HEK293 (cell line): ENCODE measurements around the gene CFAP46.

Source experiments
- CTCF ChIA-PET: fragments of 350-600 bp; formaldehyde crosslinking; extraction: SDS; loops from one replicate; lab custom pipeline; 2021; ENCODE audit warnings: antibody characterized with exemption; lab: Yijun Ruan, JAX
- POLR2A ChIA-PET: fragments of 300-600 bp; formaldehyde crosslinking; extraction: SDS; loops from one replicate; lab custom pipeline; 2020; ENCODE audit warnings: antibody characterized with exemption, inconsistent platforms; lab: Yijun Ruan, JAX
- H3K27ac ChIP-seq: fragments of 200-500 bp; sonication (Bioruptor generic); 2 replicates; pipeline ENCODE4 v1.5.1; 2014; ENCODE audit warnings: low read depth, low read length, control low read depth, inconsistent platforms; ENCODE audit errors: extremely low read depth
- H3K36me3 ChIP-seq, 2 experiments: fragments of 200-500 bp in 1 of 2; sonication (Bioruptor generic) in 1 of 2; 1 replicate in 1 of 2; 2 replicates in 1 of 2; pipeline ENCODE4 v1.5.1; 2014 to 2017; ENCODE audit warnings: inconsistent platforms in 2 of 2, low read length in 2 of 2; ENCODE audit not compliant: control insufficient read depth in 2 of 2, insufficient read depth in 1 of 2
- H3K4me1 ChIP-seq: fragments of 200-500 bp; sonication (Bioruptor generic); 2 replicates; pipeline ENCODE4 v1.5.1; 2014; ENCODE audit warnings: mild to moderate bottlenecking, low read length, inconsistent platforms; ENCODE audit not compliant: control insufficient read depth, insufficient read depth
- H3K4me3 ChIP-seq: 2 replicates; pipeline ENCODE4 v1.5.1; 2011; ENCODE audit warnings: low read depth, mild to moderate bottlenecking, control low read depth, low read length, moderate library complexity
- H3K9me3 ChIP-seq: fragments of 200-500 bp; sonication (Bioruptor generic); 2 replicates; pipeline ENCODE4 v1.5.1; 2014; ENCODE audit warnings: low read depth, low read length, inconsistent platforms; ENCODE audit not compliant: control insufficient read depth, insufficient read depth
- HIC1 ChIP-seq: fragments of 450-650 bp; formaldehyde crosslinking; IDR thresholded peaks from 2 replicates; pipeline ENCODE4 v1.5.1; 2016; ENCODE audit warnings: missing biosample characterization, missing genetic modification characterization
- KLF1 ChIP-seq: fragments of 450-650 bp; formaldehyde crosslinking; IDR thresholded peaks from 2 replicates; pipeline ENCODE4 v1.5.1; 2016; ENCODE audit warnings: missing biosample characterization, missing genetic modification characterization
- KLF17 ChIP-seq: fragments of 450-650 bp; formaldehyde crosslinking; IDR thresholded peaks from 2 replicates; pipeline ENCODE4 v1.5.1; 2016; ENCODE audit warnings: missing biosample characterization, missing genetic modification characterization
- MEIS1 ChIP-seq: sonication (generic); formaldehyde crosslinking; IDR thresholded peaks from 2 replicates; pipeline ENCODE4 v1.8.1; 2022; ENCODE audit warnings: missing genetic modification reagents, mild to moderate bottlenecking, borderline replicate concordance
- PATZ1 ChIP-seq: fragments of 450-650 bp; formaldehyde crosslinking; IDR thresholded peaks from 2 replicates; pipeline ENCODE4 v1.5.1; 2016; ENCODE audit warnings: missing biosample characterization, missing genetic modification characterization
- ZBTB7A ChIP-seq: fragments of 450-650 bp; formaldehyde crosslinking; IDR thresholded peaks from 2 replicates; pipeline ENCODE4 v1.5.1; 2016; ENCODE audit warnings: low read depth, missing biosample characterization, missing genetic modification characterization
- ZBTB8A ChIP-seq: fragments of 450-650 bp; formaldehyde crosslinking; IDR thresholded peaks from 2 replicates; pipeline ENCODE4 v1.5.1; 2016; ENCODE audit warnings: missing biosample characterization, missing genetic modification characterization
- ZEB2 ChIP-seq: fragments of 450-650 bp; formaldehyde crosslinking; IDR thresholded peaks from 2 replicates; pipeline ENCODE4 v1.5.1; 2016; ENCODE audit warnings: missing biosample characterization, missing genetic modification characterization
- ZNF146 ChIP-seq: fragments of 450-650 bp; formaldehyde crosslinking; IDR thresholded peaks from 2 replicates; pipeline ENCODE4 v1.5.1; 2016; ENCODE audit warnings: missing biosample characterization, missing genetic modification characterization
- ZNF324 ChIP-seq: fragments of 450-650 bp; formaldehyde crosslinking; IDR thresholded peaks from 2 replicates; pipeline ENCODE4 v1.5.1; 2016; ENCODE audit warnings: missing biosample characterization, missing genetic modification characterization
- ZNF362 ChIP-seq: fragments of 450-650 bp; formaldehyde crosslinking; IDR thresholded peaks from 2 replicates; pipeline ENCODE4 v1.5.1; 2016; ENCODE audit warnings: missing biosample characterization, missing genetic modification characterization
- ZNF404 ChIP-seq: fragments of 450-650 bp; formaldehyde crosslinking; IDR thresholded peaks from 2 replicates; pipeline ENCODE4 v1.5.1; 2017; ENCODE audit warnings: missing biosample characterization, missing genetic modification characterization
- ZNF449 ChIP-seq: fragments of 450-650 bp; formaldehyde crosslinking; IDR thresholded peaks from 2 replicates; pipeline ENCODE4 v1.5.1; 2017; ENCODE audit warnings: missing biosample characterization, mild to moderate bottlenecking, missing genetic modification characterization, moderate library complexity
- ZNF48 ChIP-seq: fragments of 450-650 bp; formaldehyde crosslinking; IDR thresholded peaks from 2 replicates; pipeline ENCODE4 v1.5.1; 2016; ENCODE audit warnings: missing biosample characterization, missing genetic modification characterization
- ZNF623 ChIP-seq: fragments of 450-650 bp; formaldehyde crosslinking; IDR thresholded peaks from 2 replicates; pipeline ENCODE4 v1.5.1; 2016; ENCODE audit warnings: missing biosample characterization, missing genetic modification characterization
- ZNF654 ChIP-seq: fragments of 450-650 bp; formaldehyde crosslinking; IDR thresholded peaks from 2 replicates; pipeline ENCODE4 v1.5.1; 2016; ENCODE audit warnings: low read depth, missing biosample characterization, missing genetic modification characterization

CFAP46 gene

GRCh38 chr10:132861884-132862461 is 80.4 kb downstream of the CFAP46 start:
- no peaks in the 10 kb centered on the region for H3K36me3 ChIP-seq
- no peak overlapping the region for H3K4me3 ChIP-seq
- no peaks in the 10 kb centered on the region for H3K9me3 ChIP-seq
- H3K4me1 ChIP-seq: no peaks in the 10 kb centered on the region
- H3K27ac ChIP-seq: no peak overlapping the region
- POLR2A ChIA-PET: no interaction called here
- CTCF ChIA-PET: interaction anchor here (0.8 to 1.1 kb wide), 2 partner anchors 11 to 13 kb away, joined by 3 to 4 read pairs; no protein-coding TSS in a partner anchor
- no peak for TF ChIP-seq ZNF362
- no peak for TF ChIP-seq ZEB2 (tag by site-specific recombination)
- no peak for TF ChIP-seq ZNF623

- TF ChIP-seq ZNF48 (tag by site-specific recombination) (no peak), PATZ1 (tag by site-specific recombination) (no peak), ZBTB7A (no peak), ZNF324 (no peak), HIC1 (tag by site-specific recombination) (no peak), ZNF146 (tag by site-specific recombination) (no peak), ZNF404 (tag by site-specific recombination) (no peak), MEIS1 (CRISPR knock-in tag) (no peak), ZNF654 (tag by site-specific recombination) (no peak), ZNF449 (tag by site-specific recombination) (no peak)
- ChIA-PET CTCF (interaction anchor here (0.6 to 0.8 kb wide), 2 partner anchors 10 to 254 kb away, joined by 3 read pairs; no protein-coding TSS in a partner anchor), POLR2A (no interaction called here)
- Histone ChIP-seq H3K4me3 (no peak overlapping the region), H3K9me3 (no peaks in the 10 kb centered on the region), H3K27ac (no peak overlapping the region), H3K4me1 (no peaks in the 10 kb centered on the region), H3K36me3 (no peaks in the 10 kb centered on the region)
Observed at GRCh38 chr10:132861116-132861691, 81.2 kb downstream of the CFAP46 start.

- H3K4me3 ChIP-seq: no peak overlapping the region
- H3K9me3 ChIP-seq: no peaks in the 10 kb centered on the region
- H3K4me1 ChIP-seq: no peaks in the 10 kb centered on the region
- CTCF ChIA-PET: interaction anchor here (0.6 kb wide), 1 partner anchor 253 kb away, joined by 3 read pairs; no protein-coding TSS in a partner anchor
- TF ChIP-seq KLF1 (tag by site-specific recombination) (peak; percentile 96), KLF17 (tag by site-specific recombination) (peak; percentile 75; the same call in 1 of the 2 replicates), ZBTB8A (tag by site-specific recombination) (no peak)
- TF ChIP-seq, all 188 proteins: peak for 2
- Histone ChIP-seq H3K27ac (no peak overlapping the region), H3K36me3 (no peaks in the 10 kb centered on the region)
- POLR2A ChIA-PET: no interaction called here
Observed at GRCh38 chr10:132860532-132860931, 81.8 kb downstream of the CFAP46 start.
